ENCODE measurements around the gene ALOX5.

The ALOX5 gene

GRCh38 chr10:45488365-45488764, 114.3 kb downstream of the ALOX5 start:
- H3K4me3 ChIP-seq (ENCODE audit: low read depth, low read length), result no peak overlapping the region
- no peak for DNase-seq (ENCODE audit: low read depth)
- TF ChIP-seq, protein P1, sequence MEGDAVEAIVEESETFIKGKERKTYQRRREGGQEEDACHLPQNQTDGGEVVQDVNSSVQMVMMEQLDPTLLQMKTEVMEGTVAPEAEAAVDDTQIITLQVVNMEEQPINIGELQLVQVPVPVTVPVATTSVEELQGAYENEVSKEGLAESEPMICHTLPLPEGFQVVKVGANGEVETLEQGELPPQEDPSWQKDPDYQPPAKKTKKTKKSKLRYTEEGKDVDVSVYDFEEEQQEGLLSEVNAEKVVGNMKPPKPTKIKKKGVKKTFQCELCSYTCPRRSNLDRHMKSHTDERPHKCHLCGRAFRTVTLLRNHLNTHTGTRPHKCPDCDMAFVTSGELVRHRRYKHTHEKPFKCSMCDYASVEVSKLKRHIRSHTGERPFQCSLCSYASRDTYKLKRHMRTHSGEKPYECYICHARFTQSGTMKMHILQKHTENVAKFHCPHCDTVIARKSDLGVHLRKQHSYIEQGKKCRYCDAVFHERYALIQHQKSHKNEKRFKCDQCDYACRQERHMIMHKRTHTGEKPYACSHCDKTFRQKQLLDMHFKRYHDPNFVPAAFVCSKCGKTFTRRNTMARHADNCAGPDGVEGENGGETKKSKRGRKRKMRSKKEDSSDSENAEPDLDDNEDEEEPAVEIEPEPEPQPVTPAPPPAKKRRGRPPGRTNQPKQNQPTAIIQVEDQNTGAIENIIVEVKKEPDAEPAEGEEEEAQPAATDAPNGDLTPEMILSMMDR (IDR thresholded peaks at IDR 0.05; ENCODE audit: control insufficient read depth, extremely low read depth, insufficient read depth), result no peak

DNA sequence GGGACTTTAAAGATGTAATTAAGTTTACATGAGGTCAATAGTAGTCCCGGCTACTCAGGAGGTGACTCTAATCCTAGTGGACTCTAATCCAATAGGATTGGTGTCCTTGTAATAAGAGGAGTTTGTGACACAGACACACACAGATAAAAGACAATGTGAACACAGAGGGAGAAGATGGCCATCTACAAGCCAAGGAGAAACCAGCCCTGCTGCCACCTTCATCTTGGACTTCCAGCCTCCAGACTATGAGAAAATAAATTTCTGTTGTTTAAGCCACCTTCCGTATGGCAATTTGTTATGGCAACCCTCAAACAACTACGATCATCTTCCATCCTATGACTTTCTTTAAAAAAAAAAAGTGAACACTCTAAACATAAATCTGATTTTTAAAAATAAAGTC, 116.3 kb downstream of the ALOX5 start:
- DNase-seq (ENCODE audit: low read depth), result no peak
- no peak overlapping the region for H3K4me3 ChIP-seq (ENCODE audit: low read depth, low read length)
- TF ChIP-seq, protein P1 (IDR thresholded peaks at IDR 0.05; ENCODE audit: control insufficient read depth, extremely low read depth, insufficient read depth), result no peak

DNA sequence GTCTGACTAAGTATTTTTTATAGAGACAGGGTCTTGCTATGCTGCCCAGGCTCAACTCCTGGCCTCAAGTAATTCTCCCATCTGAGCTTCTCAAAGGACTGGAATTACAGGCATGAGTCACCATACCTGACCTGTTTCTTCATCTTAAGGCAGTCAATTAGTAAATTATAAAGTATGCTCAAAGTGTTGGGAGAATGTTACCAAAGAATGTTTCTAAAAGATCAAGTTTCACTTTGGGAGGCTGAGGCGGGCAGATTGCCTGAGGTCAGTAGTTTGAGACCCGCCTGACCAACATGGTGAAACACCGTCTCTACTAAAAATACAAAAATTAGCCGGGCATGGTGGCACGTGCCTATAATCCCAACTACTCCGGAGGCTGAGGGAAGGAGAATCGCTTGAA, 117.0 kb downstream of the ALOX5 start:
- no peak overlapping the region for H3K4me3 ChIP-seq (ENCODE audit: low read depth, low read length)
- TF ChIP-seq, protein P1 (IDR thresholded peaks at IDR 0.05; ENCODE audit: control insufficient read depth, extremely low read depth, insufficient read depth), result no peak
- DNase-seq (ENCODE audit: low read depth), result no peak

Measured in LNCaP clone FGC (cell line).